HG03175 (cell line): ENCODE results near the gene CHRNB2.

Experiments
- ATAC-seq: cut with Tn5 transposase; IDR thresholded peaks from one replicate; pipeline ENCODE4 v1.9.1; 2021; ENCODE audit warnings: mild to moderate bottlenecking, moderate library complexity; ENCODE audit not compliant: unreplicated experiment

The CHRNB2 gene

GRCh38 chr1:154577346-154578057 lies 9.9 kb downstream of the CHRNB2 start:
- ATAC-seq = no peak

GRCh38 chr1:154578058-154578418 lies 10.5 kb downstream of the CHRNB2 start:
- ATAC-seq = no peak

- ATAC-seq = no peak
Observed at GRCh38 chr1:154579374-154579773, 11.8 kb downstream of the CHRNB2 start.

GRCh38 chr1:154581766-154582165 lies 14.2 kb downstream of the CHRNB2 start:
- no peak for ATAC-seq

GRCh38 chr1:154582885-154583284 lies 15.3 kb downstream of the CHRNB2 start:
- no peak for ATAC-seq

GRCh38 chr1:154583773-154584172 lies 16.2 kb downstream of the CHRNB2 start:
- ATAC-seq = no peak

- ATAC-seq = no peak
Observed at GRCh38 chr1:154584267-154584994, 16.9 kb downstream of the CHRNB2 start.

GRCh38 chr1:154586231-154586630 lies 18.7 kb downstream of the CHRNB2 start:
- no peak for ATAC-seq

GRCh38 chr1:154586641-154587040 lies 19.1 kb downstream of the CHRNB2 start:
- no peak for ATAC-seq

- no peak for ATAC-seq
Observed at GRCh38 chr1:154589780-154590179, 22.2 kb downstream of the CHRNB2 start.

GRCh38 chr1:154590756-154591155 lies 23.2 kb downstream of the CHRNB2 start:
- ATAC-seq = no peak

GRCh38 chr1:154591206-154591605 lies 23.6 kb downstream of the CHRNB2 start:
- no peak for ATAC-seq

GRCh38 chr1:154593390-154593789 lies 25.8 kb downstream of the CHRNB2 start:
- ATAC-seq = no peak

- ATAC-seq = no peak
Observed at GRCh38 chr1:154594811-154595210, 27.2 kb downstream of the CHRNB2 start.

- no peak for ATAC-seq
Observed at GRCh38 chr1:154595621-154596020, 28.0 kb downstream of the CHRNB2 start.

- no peak for ATAC-seq
Observed at GRCh38 chr1:154598871-154599635, 31.5 kb downstream of the CHRNB2 start.

- no peak for ATAC-seq
Observed at GRCh38 chr1:154599658-154600057, 32.1 kb downstream of the CHRNB2 start.

GRCh38 chr1:154603317-154603716 lies 35.7 kb downstream of the CHRNB2 start:
- ATAC-seq = no peak

- no peak for ATAC-seq
Observed at GRCh38 chr1:154605534-154605933, 38.0 kb downstream of the CHRNB2 start.

- no peak for ATAC-seq
Observed at GRCh38 chr1:154607106-154607608, 39.6 kb downstream of the CHRNB2 start.

- peak; percentile 76 for ATAC-seq
Observed at GRCh38 chr1:154607609-154608396, 40.2 kb downstream of the CHRNB2 start, which contains the start of gene ADAR. ADAR (minus strand) TSS chr1:154608186; CDS start chr1:154608006, 180 bp downstream.
